ENCODE measurements around the gene TTC9B.

- TF ChIP-seq, protein P1, sequence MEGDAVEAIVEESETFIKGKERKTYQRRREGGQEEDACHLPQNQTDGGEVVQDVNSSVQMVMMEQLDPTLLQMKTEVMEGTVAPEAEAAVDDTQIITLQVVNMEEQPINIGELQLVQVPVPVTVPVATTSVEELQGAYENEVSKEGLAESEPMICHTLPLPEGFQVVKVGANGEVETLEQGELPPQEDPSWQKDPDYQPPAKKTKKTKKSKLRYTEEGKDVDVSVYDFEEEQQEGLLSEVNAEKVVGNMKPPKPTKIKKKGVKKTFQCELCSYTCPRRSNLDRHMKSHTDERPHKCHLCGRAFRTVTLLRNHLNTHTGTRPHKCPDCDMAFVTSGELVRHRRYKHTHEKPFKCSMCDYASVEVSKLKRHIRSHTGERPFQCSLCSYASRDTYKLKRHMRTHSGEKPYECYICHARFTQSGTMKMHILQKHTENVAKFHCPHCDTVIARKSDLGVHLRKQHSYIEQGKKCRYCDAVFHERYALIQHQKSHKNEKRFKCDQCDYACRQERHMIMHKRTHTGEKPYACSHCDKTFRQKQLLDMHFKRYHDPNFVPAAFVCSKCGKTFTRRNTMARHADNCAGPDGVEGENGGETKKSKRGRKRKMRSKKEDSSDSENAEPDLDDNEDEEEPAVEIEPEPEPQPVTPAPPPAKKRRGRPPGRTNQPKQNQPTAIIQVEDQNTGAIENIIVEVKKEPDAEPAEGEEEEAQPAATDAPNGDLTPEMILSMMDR (IDR thresholded peaks at IDR 0.05): no peak
- no peak for TF ChIP-seq POLR2A (IDR thresholded peaks at IDR 0.05)
- no peak for TF ChIP-seq POLR2AphosphoS5 (IDR thresholded peaks at IDR 0.05)
These were observed 35.5 kb upstream of the TTC9B start for GRCh38 chr19:40253611-40254092.
